HG03432 (cell line): ENCODE results near the gene POLE2.
"Not testable (repeated sequence)": the region's sequence is repeated elsewhere in the genome, so short reads cannot be mapped to it uniquely, and the experiment has no call there.

Experiments
- ATAC-seq: cut with Tn5 transposase; IDR thresholded peaks from one replicate; pipeline ENCODE4 v1.9.1; 2021; ENCODE audit warnings: mild to moderate bottlenecking, moderate library complexity; ENCODE audit not compliant: unreplicated experiment

The POLE2 gene

DNA sequence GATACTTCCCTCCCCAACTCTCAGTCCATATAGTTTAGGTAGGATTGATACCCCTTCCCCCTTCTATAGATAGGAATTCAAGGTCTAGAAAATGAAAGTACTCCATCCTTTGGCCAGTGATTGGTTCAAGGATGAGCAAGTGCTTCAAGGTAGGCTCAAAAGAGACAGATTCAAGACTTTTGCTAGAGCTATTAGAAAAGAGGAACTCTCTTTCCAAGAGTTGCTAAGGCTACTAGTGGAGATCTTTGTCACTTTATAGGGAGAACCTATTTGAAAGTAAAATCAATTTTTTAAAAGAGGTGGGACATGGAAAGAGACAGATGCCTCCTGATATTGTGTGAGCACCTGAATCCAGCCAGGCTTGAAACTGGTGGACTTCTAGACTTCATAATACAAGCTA, 17.5 kb downstream of the POLE2 start:
- no peak for ATAC-seq

DNA sequence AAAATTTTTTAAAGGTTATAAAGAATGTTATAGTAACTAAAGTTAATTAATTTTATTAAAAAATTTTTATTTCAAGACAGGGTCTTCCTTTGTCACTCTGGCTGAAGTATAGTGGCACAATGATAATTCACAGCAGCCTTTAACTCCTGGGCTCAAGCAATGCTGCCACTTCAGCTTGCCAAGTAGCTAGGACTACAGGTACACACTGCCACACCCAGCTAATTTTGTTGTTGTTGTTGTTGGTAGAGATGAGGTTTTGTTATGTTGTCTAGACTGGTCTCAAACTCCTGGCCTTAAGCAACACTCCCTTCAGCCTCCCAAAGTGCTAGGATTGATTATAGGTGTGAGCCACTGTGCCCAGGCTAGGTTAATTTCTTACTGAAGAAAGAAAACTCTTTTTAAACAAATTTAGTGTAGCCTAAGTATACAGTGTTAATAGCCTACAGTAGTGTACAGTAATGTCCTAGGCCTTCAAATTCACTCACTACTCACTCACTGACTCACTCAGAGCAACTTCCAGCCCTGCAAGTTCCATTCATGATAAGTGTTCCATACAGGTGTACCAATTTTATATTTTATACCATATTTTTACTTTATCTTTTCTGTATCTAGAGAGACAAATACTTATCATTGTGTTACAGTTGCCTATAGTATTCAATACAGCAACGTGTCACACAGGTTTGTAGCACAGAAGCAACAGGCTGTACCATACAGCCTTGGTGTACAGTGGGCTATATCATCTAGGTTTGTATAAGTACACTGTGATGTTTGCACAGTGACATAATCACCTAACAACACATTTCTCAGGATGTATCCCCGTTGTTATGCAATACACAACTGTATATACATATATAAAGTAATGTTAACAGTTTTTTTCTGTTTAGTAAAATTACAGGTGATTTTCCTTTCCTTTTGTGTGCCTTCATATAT, 28.2 kb downstream of the POLE2 start:
- ATAC-seq: no peak

DNA sequence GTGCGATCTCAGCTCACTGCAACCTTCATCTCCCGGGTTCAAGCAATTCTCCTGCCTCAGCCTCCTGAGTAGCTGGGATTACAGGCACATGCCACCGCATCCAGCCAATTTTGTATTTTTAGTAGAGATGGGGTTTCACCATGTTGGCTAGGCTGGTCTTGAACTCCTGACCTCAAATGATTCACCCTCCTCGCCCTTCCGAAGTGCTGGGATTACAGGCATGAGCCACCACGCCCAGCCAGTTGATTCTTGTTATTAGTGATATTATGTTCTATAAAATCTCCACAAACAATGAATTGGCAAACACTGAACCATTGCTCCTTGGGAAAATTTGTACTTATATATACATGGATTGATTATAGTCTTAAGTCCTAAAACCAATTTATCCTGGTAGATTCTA, 30.5 kb downstream of the POLE2 start:
- ATAC-seq: not testable (repeated sequence)

DNA sequence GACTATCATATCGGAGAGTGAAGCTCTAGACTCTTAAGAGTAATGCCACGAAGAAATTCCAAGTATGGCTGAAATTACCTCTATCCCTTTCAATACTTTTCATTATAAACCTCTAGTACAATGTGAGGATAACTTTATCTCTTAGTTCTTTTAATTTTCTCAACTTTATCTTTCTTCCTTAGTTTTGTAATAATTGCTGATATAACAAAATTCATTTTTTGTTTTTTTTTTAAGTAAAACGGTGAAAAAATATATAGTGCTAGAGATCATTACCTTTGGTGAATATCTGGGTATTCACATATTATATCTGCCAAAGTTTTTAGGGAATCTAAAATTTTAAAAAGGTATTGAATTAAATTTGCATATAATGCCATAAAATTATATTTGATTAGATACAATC, 33.5 kb downstream of the POLE2 start:
- ATAC-seq: no peak

DNA sequence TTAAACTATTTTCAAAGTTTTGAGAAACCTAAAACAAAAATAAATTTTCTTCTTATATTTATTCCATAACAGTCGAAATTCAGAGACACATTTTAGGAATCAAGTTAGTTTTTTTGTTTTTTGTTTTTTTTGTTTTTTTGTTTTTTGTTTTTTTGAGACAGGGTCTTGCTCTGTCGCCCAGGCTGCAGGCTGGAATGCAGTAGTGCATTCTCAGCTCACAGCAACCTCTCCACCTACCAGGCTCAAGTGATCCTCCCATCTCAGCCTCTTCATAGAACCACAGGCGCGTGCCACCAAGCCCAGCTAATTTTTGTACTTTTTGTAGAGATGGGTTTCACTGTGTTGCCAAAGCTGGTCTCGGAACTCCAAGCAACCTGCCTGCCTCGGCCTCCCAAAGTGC, 34.5 kb downstream of the POLE2 start:
- ATAC-seq: no peak

DNA sequence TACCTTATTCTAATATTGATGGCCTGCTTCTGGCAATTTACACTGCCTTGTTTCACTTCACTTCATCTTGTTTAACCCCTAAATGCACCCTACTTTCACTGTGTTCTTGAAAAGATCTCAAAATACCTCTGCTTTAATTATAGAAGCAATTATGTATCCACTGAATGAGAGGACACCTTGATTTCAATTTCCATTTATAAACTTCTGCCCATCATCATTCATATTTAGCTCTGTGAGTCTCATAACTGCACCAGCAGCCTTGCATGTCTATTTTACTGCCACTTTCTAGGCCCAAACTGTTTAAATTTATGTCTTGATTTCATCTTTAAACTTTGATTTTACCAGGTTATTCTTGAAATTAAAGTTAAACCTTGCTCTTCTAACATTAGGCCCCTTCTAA, 45.9 kb downstream of the POLE2 start:
- peak; percentile 32 for ATAC-seq

DNA sequence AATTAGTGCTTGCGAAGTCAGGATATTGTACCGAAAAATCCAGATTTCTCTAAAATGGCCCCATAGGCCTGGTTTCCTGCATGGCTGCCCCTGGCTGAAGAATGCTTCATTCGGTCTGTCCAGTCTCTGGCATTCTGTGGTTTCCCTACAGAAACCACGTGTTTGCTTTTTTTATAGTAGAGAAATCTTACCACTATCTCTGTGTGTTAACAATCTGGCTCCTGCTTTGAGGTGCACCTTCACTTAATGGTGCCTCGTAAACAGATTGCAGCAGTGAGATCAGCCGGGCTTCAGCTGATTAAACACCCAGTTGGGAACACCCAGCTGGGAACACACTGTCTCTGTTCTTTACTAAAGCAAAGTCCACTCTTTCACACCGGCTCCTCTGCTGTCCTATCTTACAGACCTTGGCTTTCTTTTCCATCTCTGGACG, 46.3 kb downstream of the POLE2 start:
- ATAC-seq: peak; percentile 39

DNA sequence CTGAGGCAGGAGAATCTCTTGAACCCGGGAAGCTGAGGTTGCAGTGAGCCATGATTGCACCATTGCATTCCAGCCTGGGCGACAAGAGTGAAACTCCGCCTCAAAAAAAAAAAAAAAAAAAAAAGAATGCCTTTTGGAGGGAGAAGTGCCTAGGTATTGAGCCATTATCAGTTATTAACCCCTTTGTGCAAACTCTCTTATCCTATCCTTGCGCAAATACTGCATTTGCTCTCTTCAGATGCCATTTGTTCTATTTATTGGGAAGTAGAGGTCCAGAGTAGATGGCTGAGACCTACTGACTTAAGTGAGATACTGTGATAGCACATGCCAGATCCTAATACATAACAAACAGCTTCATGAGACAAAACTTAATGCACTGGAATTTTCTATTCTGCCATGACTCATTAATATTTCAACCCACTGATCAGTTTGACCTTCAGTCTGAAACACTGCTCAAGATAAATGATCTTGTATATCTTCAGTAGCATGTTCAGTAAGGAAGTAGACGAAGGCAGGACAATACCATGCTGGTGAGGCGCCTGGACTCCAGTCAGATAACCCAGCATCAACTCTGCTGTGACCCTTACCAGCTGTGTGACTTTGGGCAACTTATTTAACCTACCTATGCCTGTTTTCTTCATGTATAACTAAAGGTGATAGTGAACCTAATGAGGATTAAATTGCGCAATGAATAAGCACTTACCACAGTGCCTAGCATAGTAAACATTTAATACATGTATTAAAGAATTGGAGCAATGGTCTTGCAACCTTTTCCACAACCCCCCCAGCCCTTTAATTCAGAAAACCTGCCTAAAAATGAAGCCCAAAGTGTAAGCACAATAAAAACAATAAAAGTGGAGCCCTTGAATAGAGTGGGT, 47.2 kb downstream of the POLE2 start:
- ATAC-seq: no peak

DNA sequence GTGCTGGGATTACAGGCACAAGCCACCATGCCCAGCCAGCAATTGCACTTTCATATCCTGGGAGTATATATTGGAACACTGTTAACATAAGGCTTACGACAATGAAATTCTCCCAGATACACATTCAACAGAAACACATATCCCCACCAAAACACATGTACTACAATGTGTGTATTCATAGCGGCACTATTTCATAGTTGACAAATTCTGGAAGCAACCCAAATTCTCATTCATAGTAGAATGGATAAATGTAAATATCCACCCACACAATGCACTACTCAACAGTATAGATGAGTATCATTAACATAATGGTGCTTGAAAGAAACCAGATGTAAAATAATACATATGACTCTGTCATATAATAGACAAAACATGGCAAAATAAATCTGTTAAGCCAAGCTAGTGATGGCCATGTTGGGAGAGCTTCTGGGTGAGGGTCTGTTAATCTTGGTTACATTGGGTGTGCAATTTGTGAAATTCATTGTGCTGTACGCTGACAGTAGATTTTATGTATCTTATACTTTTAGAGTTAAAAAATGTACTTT, 50.4 kb downstream of the POLE2 start:
- no peak for ATAC-seq

DNA sequence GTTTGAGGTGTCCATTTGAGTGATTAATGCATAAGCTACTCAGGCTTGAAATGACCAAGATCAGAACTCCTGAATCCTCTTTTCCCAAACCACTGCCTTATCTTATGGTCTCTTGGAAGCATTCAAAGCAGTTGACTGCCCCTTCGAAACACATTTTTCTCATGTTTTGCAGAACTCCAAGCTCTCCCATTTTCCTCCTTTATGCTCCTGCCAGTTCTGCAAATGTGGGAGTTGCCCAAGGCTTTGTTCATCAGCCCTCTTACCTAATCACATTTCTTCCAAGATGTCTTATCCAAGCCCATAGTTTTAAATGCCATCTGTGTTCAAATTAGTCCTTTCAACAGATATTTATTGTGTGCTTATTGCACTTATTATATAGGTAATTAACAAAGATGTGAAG, 51.1 kb downstream of the POLE2 start:
- no peak for ATAC-seq

DNA sequence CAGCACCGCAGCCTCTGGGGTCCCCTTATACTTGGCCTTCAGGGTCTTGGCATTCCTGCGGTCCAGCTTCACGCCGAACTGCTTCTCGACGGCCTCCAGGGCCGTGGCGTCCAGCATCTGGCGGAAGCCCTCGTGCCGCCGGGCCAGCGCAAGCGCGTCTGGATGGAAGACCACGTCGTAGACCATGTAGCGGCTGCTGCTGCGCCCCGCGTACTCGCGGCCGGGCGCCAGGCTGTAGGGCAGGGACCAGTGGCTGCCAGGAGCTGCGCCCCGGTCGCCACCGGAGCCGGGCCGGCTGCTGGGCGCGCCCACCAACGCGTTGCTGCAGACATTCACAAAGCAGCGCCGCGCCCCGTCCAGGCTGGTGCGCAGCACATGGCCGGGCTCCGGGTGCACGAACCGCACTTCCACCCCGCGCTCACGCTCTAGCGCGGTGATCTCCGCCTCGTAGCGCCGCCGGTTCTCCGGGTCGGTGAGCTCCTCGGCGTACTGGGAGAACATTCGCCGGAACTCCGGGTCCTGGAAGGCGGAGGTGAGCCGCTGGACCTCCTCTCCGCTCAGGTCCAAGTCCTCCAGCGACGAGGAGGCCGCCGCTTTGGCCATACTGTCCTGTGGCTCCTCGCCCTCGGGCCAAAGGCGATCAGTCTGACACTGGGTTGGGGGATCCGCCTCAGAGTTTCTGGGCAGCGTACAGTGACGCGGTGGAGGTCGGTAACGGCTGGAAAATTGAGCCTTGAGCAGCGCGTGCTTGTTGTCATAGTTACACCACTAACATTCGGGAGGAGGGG, 53.3 kb downstream of the POLE2 start, which contains the start of gene DNAAF2:
TSS of gene DNAAF2 (minus strand) at position 698 of the 788 bp plus-strand sequence. CDS start at position 603, 95 bp downstream.
- ATAC-seq: peak; percentile 30

DNA sequence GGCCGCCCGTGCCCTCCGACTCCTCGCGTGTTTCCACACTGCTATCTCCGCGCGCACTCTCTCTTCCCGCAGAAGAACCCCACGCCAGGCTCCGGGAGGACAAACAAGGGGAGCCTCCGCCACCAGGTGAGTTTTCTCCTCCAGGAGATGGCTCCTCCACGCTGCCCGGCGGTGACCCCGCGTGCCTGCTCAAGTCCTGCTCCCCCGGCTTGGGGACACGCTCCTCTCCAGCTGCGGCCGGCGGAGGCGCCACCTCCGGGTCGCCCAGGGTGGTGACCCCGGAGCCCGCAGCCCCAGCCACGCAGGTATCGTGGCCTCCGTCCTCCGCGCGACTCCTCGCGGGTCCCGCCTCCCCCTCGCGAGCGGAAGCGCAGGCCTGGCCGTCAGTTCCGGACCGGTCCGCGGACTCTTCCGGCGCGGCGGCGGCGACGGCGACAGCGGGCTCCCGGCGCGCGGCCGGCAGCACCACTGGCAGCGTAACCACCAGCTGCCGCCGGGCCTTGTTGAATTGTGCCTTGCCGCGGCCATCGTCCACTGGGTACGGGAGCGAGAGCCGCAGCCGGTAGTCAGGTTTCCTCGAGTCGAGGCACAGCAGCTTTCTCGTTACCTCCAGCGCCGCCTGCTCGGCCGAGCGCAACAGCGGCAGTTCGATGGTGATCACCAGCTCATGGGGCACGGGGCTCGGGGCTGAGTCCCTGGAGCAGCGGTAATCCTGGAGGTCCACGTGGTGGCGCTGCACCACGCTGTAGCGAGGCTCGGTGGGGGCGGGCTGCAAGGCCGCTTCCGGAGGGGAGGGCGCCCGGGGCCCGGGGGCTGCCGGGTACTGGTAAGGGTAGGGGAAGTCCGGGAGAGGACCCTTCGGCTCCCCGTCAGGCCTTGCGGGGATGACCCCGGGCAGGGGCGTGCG, 54.1 kb downstream of the POLE2 start:
- peak; percentile 84 for ATAC-seq

DNA sequence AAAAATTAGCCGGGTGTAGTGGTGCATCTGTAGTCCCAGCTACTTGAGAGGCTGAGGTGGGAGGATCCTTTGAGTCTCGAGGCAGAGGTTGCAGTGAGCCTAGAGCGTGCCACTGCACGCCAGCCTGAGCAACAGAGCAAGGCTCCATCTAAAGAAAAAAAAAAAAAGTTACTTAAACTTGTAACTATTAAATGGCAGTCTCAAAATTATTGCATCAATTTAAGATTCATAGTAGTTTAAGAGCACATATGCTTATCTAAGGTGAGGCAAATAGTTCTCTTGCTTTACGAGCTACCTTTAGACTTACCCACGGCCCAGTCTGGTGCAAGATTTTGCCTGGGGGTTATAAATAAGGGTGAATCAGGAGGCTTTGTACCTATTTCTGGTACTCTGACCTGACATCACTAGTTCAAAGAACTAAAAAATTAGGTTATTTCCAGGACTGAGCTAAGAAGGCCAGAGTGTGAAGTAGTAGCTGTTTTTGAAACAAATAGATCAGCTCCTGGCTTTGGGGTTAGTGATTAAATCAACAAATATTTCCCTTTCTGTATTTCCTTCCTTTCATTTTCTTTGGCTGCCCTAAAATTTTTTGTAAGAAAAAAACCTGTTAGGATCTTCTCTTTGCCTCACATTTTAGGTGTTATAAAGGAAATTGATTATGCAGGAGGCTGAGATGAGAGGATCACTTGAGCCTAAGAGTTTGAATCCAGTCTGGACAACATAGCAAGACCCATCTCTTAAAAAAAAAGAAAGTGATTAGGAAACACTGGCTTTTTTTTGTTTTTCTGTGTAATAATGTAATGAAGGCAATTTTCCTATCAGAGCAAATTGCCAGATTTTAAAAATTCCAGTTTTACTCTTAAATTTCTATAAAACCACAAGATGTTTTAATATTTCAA, 63.8 kb downstream of the POLE2 start:
- no peak for ATAC-seq

DNA sequence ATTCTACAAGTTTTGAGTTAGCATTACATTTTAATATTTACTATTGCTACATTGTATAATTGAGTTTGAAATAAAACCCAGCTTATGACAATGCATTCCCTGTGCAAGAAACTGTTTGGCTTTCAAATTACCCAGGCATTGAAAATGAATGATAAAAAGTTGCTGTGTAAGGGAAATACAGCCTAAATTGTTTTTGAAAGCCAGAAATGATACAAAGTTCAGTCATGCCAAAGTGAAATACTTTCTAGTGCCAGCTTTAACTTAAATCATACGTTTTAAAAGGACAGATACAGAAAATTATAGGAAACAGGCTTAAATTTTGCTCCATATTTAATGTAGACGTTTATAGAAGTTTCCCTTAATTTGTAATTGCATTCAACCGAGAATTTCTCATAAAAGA, 64.6 kb downstream of the POLE2 start:
- ATAC-seq: no peak

DNA sequence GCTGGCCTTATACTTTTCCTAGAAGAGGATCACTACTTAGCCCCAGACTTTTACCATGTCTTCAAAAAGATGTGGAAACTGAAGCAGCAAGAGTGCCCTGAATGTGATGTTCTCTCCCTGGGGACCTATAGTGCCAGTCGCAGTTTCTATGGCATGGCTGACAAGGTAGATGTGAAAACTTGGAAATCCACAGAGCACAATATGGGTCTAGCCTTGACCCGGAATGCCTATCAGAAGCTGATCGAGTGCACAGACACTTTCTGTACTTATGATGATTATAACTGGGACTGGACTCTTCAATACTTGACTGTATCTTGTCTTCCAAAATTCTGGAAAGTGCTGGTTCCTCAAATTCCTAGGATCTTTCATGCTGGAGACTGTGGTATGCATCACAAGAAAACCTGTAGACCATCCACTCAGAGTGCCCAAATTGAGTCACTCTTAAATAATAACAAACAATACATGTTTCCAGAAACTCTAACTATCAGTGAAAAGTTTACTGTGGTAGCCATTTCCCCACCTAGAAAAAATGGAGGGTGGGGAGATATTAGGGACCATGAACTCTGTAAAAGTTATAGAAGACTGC, 65.9 kb downstream of the POLE2 start:
- no peak for ATAC-seq

DNA sequence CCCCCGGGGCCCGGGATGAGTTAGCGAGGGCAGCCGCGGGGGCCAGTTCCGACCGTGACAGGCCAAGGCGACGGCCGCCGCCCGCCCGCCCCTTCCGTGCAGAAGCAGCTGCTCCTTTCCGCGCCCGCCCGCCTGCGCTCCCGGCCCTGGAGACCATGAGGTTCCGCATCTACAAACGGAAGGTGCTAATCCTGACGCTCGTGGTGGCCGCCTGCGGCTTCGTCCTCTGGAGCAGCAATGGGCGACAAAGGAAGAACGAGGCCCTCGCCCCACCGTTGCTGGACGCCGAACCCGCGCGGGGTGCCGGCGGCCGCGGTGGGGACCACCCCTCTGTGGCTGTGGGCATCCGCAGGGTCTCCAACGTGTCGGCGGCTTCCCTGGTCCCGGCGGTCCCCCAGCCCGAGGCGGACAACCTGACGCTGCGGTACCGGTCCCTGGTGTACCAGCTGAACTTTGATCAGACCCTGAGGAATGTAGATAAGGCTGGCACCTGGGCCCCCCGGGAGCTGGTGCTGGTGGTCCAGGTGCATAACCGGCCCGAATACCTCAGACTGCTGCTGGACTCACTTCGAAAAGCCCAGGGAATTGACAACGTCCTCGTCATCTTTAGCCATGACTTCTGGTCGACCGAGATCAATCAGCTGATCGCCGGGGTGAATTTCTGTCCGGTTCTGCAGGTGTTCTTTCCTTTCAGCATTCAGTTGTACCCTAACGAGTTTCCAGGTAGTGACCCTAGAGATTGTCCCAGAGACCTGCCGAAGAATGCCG, 66.7 kb downstream of the POLE2 start:
- peak; percentile 40 for ATAC-seq
